ENCODE data around the gene VASH1. TPM values are rescaled to one million over a fixed set of nuclear protein-coding genes. Genes with fewer than 3 reads are reported as not detected.

VASH1 gene
- total and polyA plus RNA-seq, 2 of the 13 experiments (the other 11 are each of a cell fraction or from before 2014, with no cell fraction given) = 0.11 to 0.24 TPM

DNA sequence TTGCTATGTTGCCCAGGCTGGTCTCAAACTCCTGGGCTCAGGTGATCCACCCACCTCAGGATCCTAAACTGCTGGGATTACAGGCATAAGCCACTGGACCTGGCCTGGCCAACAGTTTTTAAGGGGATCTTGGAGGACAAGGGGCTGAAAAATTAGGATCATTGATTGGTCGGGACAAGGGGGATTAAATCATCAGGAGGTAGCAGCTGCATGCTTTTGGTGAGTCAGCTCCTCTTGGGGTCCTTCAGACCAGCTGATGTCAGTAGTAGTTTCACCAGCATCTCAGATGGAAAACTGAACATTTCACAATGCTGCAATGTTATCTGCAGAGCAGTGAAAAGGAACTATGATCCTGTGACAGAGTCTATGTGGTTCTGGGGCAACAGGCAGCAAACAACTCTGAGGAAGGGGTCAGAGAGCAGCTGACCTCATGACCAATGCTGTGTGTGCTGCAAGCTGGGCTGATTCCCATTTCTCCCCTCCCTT lies 71.3 kb downstream of the VASH1 start (continued):
- TF ChIP-seq, protein P1, sequence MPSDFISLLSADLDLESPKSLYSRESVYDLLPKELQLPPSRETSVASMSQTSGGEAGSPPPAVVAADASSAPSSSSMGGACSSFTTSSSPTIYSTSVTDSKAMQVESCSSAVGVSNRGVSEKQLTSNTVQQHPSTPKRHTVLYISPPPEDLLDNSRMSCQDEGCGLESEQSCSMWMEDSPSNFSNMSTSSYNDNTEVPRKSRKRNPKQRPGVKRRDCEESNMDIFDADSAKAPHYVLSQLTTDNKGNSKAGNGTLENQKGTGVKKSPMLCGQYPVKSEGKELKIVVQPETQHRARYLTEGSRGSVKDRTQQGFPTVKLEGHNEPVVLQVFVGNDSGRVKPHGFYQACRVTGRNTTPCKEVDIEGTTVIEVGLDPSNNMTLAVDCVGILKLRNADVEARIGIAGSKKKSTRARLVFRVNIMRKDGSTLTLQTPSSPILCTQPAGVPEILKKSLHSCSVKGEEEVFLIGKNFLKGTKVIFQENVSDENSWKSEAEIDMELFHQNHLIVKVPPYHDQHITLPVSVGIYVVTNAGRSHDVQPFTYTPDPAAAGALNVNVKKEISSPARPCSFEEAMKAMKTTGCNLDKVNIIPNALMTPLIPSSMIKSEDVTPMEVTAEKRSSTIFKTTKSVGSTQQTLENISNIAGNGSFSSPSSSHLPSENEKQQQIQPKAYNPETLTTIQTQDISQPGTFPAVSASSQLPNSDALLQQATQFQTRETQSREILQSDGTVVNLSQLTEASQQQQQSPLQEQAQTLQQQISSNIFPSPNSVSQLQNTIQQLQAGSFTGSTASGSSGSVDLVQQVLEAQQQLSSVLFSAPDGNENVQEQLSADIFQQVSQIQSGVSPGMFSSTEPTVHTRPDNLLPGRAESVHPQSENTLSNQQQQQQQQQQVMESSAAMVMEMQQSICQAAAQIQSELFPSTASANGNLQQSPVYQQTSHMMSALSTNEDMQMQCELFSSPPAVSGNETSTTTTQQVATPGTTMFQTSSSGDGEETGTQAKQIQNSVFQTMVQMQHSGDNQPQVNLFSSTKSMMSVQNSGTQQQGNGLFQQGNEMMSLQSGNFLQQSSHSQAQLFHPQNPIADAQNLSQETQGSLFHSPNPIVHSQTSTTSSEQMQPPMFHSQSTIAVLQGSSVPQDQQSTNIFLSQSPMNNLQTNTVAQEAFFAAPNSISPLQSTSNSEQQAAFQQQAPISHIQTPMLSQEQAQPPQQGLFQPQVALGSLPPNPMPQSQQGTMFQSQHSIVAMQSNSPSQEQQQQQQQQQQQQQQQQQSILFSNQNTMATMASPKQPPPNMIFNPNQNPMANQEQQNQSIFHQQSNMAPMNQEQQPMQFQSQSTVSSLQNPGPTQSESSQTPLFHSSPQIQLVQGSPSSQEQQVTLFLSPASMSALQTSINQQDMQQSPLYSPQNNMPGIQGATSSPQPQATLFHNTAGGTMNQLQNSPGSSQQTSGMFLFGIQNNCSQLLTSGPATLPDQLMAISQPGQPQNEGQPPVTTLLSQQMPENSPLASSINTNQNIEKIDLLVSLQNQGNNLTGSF (CRISPR knock-in tag; IDR thresholded peaks at IDR 0.05) = no peak
- TF ChIP-seq, protein P2, sequence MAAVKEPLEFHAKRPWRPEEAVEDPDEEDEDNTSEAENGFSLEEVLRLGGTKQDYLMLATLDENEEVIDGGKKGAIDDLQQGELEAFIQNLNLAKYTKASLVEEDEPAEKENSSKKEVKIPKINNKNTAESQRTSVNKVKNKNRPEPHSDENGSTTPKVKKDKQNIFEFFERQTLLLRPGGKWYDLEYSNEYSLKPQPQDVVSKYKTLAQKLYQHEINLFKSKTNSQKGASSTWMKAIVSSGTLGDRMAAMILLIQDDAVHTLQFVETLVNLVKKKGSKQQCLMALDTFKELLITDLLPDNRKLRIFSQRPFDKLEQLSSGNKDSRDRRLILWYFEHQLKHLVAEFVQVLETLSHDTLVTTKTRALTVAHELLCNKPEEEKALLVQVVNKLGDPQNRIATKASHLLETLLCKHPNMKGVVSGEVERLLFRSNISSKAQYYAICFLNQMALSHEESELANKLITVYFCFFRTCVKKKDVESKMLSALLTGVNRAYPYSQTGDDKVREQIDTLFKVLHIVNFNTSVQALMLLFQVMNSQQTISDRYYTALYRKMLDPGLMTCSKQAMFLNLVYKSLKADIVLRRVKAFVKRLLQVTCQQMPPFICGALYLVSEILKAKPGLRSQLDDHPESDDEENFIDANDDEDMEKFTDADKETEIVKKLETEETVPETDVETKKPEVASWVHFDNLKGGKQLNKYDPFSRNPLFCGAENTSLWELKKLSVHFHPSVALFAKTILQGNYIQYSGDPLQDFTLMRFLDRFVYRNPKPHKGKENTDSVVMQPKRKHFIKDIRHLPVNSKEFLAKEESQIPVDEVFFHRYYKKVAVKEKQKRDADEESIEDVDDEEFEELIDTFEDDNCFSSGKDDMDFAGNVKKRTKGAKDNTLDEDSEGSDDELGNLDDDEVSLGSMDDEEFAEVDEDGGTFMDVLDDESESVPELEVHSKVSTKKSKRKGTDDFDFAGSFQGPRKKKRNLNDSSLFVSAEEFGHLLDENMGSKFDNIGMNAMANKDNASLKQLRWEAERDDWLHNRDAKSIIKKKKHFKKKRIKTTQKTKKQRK (IDR thresholded peaks at IDR 0.05; ENCODE audit: low read length) = no peak
- TF ChIP-seq MATR3 (CRISPR knock-in tag; IDR thresholded peaks at IDR 0.05) = no peak
- peak; percentile 55; the same call in 1 of the 2 replicates for TF ChIP-seq CREM (IDR thresholded peaks at IDR 0.05)
- no peak for TF ChIP-seq CREM (CRISPR knock-in tag; IDR thresholded peaks at IDR 0.05)
- no peak for TF ChIP-seq BHLHE40 (IDR thresholded peaks at IDR 0.05; ENCODE audit: low read length)
- peak; percentile 53; the same call in 1 of the 2 replicates for TF ChIP-seq RXRA (CRISPR knock-in tag; IDR thresholded peaks at IDR 0.05)
- TF ChIP-seq, protein P3, sequence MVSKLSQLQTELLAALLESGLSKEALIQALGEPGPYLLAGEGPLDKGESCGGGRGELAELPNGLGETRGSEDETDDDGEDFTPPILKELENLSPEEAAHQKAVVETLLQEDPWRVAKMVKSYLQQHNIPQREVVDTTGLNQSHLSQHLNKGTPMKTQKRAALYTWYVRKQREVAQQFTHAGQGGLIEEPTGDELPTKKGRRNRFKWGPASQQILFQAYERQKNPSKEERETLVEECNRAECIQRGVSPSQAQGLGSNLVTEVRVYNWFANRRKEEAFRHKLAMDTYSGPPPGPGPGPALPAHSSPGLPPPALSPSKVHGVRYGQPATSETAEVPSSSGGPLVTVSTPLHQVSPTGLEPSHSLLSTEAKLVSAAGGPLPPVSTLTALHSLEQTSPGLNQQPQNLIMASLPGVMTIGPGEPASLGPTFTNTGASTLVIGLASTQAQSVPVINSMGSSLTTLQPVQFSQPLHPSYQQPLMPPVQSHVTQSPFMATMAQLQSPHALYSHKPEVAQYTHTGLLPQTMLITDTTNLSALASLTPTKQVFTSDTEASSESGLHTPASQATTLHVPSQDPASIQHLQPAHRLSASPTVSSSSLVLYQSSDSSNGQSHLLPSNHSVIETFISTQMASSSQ (IDR thresholded peaks at IDR 0.05; ENCODE audit: low read depth) = no peak
- TF ChIP-seq, protein P3 (CRISPR knock-in tag; IDR thresholded peaks at IDR 0.05; ENCODE audit: borderline replicate concordance) = no peak; the same call in 1 of the 2 replicates
- TF ChIP-seq, protein P4, sequence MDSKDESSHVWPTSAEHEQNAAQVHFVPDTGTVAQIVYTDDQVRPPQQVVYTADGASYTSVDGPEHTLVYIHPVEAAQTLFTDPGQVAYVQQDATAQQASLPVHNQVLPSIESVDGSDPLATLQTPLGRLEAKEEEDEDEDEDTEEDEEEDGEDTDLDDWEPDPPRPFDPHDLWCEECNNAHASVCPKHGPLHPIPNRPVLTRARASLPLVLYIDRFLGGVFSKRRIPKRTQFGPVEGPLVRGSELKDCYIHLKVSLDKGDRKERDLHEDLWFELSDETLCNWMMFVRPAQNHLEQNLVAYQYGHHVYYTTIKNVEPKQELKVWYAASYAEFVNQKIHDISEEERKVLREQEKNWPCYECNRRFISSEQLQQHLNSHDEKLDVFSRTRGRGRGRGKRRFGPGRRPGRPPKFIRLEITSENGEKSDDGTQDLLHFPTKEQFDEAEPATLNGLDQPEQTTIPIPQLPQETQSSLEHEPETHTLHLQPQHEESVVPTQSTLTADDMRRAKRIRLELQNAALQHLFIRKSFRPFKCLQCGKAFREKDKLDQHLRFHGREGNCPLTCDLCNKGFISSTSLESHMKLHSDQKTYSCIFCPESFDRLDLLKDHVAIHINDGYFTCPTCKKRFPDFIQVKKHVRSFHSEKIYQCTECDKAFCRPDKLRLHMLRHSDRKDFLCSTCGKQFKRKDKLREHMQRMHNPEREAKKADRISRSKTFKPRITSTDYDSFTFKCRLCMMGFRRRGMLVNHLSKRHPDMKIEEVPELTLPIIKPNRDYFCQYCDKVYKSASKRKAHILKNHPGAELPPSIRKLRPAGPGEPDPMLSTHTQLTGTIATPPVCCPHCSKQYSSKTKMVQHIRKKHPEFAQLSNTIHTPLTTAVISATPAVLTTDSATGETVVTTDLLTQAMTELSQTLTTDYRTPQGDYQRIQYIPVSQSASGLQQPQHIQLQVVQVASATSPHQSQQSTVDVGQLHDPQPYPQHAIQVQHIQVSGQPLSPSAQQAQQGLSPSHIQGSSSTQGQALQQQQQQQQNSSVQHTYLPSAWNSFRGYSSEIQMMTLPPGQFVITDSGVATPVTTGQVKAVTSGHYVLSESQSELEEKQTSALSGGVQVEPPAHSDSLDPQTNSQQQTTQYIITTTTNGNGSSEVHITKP (CRISPR knock-in tag; IDR thresholded peaks at IDR 0.05; ENCODE audit: low read depth) = 0 out of 2 replicates have a peak, but pooled peaks have one; percentile 36
- peak; percentile 74 for TF ChIP-seq NCOA2 (CRISPR knock-in tag; IDR thresholded peaks at IDR 0.05)
